Measurements from ENCODE around the gene RALY. TPM values are rescaled to one million over a fixed set of nuclear protein-coding genes. Genes with fewer than 3 reads are reported as not detected.

The RALY gene
- total RNA-seq, 2 donors from 2014 or later: 136 to 182 TPM

GRCh38 chr20:34006619-34007018 is 12.9 kb downstream of the RALY start:
- DNase-seq: no peak
- Histone ChIP-seq H3K4me1 (ENCODE audit: control insufficient read depth, insufficient read depth, low read length) (no peaks in the 10 kb centered on the region), H3K27ac (ENCODE audit: low read depth, low read length) (no peak overlapping the region), H3K4me3 (ENCODE audit: low read length) (no peak overlapping the region), H3K36me3 (ENCODE audit: control insufficient read depth, insufficient read depth, low read length) (peaks cover 9% of the 10 kb centered on the region), H3K9ac (ENCODE audit: extremely low read depth, low read length, poor library complexity, severe bottlenecking) (no peak overlapping the region), H3K9me3 (ENCODE audit: control insufficient read depth, low read length) (no peaks in the 10 kb centered on the region), H3K27me3 (ENCODE audit: control insufficient read depth, insufficient read depth, low read length, poor library complexity, severe bottlenecking) (no peaks in the 10 kb centered on the region)
- Mint-ChIP-seq H3K27me3 (ENCODE audit: insufficient read depth) (no peaks in the 10 kb centered on the region), H3K4me3 (no peak overlapping the region), H3K27ac (no peak overlapping the region), H3K4me1 (peaks cover 40% of the 10 kb centered on the region), H3K36me3 (ENCODE audit: low read depth) (peaks cover 28% of the 10 kb centered on the region), H3K9me3 (no peaks in the 10 kb centered on the region)
- TF ChIP-seq, protein P1, sequence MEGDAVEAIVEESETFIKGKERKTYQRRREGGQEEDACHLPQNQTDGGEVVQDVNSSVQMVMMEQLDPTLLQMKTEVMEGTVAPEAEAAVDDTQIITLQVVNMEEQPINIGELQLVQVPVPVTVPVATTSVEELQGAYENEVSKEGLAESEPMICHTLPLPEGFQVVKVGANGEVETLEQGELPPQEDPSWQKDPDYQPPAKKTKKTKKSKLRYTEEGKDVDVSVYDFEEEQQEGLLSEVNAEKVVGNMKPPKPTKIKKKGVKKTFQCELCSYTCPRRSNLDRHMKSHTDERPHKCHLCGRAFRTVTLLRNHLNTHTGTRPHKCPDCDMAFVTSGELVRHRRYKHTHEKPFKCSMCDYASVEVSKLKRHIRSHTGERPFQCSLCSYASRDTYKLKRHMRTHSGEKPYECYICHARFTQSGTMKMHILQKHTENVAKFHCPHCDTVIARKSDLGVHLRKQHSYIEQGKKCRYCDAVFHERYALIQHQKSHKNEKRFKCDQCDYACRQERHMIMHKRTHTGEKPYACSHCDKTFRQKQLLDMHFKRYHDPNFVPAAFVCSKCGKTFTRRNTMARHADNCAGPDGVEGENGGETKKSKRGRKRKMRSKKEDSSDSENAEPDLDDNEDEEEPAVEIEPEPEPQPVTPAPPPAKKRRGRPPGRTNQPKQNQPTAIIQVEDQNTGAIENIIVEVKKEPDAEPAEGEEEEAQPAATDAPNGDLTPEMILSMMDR (conservative IDR thresholded peaks at IDR 0.05): no peak
- 78% methylated on average over 2 of the region's 2 CpGs; no CpG with 5 or more reads in 1 of the 2 experiments for WGBS, 2 experiments (ENCODE audit: insufficient coverage in 1 of 2, insufficient read length in 1 of 2)

GRCh38 chr20:34008477-34008876 is 14.8 kb downstream of the RALY start:
- Histone ChIP-seq H3K27me3 (ENCODE audit: control insufficient read depth, insufficient read depth, low read length, poor library complexity, severe bottlenecking) (no peaks in the 10 kb centered on the region), H3K9ac (ENCODE audit: extremely low read depth, low read length, poor library complexity, severe bottlenecking) (no peak overlapping the region), H3K36me3 (ENCODE audit: control insufficient read depth, insufficient read depth, low read length) (no peaks in the 10 kb centered on the region), H3K27ac (ENCODE audit: low read depth, low read length) (no peak overlapping the region), H3K4me1 (ENCODE audit: control insufficient read depth, insufficient read depth, low read length) (peaks cover 7% of the 10 kb centered on the region), H3K9me3 (ENCODE audit: control insufficient read depth, low read length) (no peaks in the 10 kb centered on the region), H3K4me3 (ENCODE audit: low read length) (no peak overlapping the region)
- peaks cover 18% of the 10 kb centered on the region for H3K36me3 Mint-ChIP-seq (ENCODE audit: low read depth)
- peak overlapping the region; percentile 6 for H3K27ac Mint-ChIP-seq
- no peaks in the 10 kb centered on the region for H3K27me3 Mint-ChIP-seq (ENCODE audit: insufficient read depth)
- no peak overlapping the region for H3K4me3 Mint-ChIP-seq
- peaks cover 56% of the 10 kb centered on the region for H3K4me1 Mint-ChIP-seq
- TF ChIP-seq, protein P1 (conservative IDR thresholded peaks at IDR 0.05): no peak
- 94 to 100% methylated on average over 1 of the region's 1 CpG for WGBS, 2 experiments (ENCODE audit: insufficient coverage in 1 of 2, insufficient read length in 1 of 2)
- no peaks in the 10 kb centered on the region for H3K9me3 Mint-ChIP-seq
- no peak for DNase-seq

GRCh38 chr20:34010405-34010931 is 16.8 kb downstream of the RALY start:
- H3K4me3 Mint-ChIP-seq: no peak overlapping the region
- TF ChIP-seq, protein P1 (conservative IDR thresholded peaks at IDR 0.05): no peak
- 86% methylated on average over 2 to 3 of the region's 3 CpGs for WGBS, 2 experiments (ENCODE audit: insufficient coverage in 1 of 2, insufficient read length in 1 of 2)
- Histone ChIP-seq H3K27ac (ENCODE audit: low read depth, low read length) (peak overlapping the region; percentile 56), H3K9ac (ENCODE audit: extremely low read depth, low read length, poor library complexity, severe bottlenecking) (no peak overlapping the region), H3K36me3 (ENCODE audit: control insufficient read depth, insufficient read depth, low read length) (no peaks in the 10 kb centered on the region), H3K4me1 (ENCODE audit: control insufficient read depth, insufficient read depth, low read length) (peaks cover 9% of the 10 kb centered on the region), H3K27me3 (ENCODE audit: control insufficient read depth, insufficient read depth, low read length, poor library complexity, severe bottlenecking) (no peaks in the 10 kb centered on the region), H3K4me3 (ENCODE audit: low read length) (no peak overlapping the region), H3K9me3 (ENCODE audit: control insufficient read depth, low read length) (no peaks in the 10 kb centered on the region)
- peaks cover 7% of the 10 kb centered on the region for H3K36me3 Mint-ChIP-seq (ENCODE audit: low read depth)
- peak overlapping the region; percentile 56 for H3K27ac Mint-ChIP-seq
- no peak for DNase-seq
- H3K4me1 Mint-ChIP-seq: peaks cover 60% of the 10 kb centered on the region
- no peaks in the 10 kb centered on the region for H3K27me3 Mint-ChIP-seq (ENCODE audit: insufficient read depth)
- H3K9me3 Mint-ChIP-seq: no peaks in the 10 kb centered on the region

All from endodermal cell (in vitro differentiated cells).